HL-60/S4 treated with phorbol 12-myristate 13-acetate at 8.2 ng/mL for 4 days and 3 days (cell line): ENCODE results near the gene ICOS.
"Not testable (repeated sequence)": the region's sequence is repeated elsewhere in the genome, so short reads cannot be mapped to it uniquely, and the experiment has no call there.

Experiments used
- in situ Hi-C: fragments of 300-500 bp; cut with MboI; formaldehyde crosslinking; loops from 2 replicates; pipeline ENCODE4 v1.15.0; 2022; ENCODE audit warnings: low sequenced_read_pairs

Gene ICOS

DNA sequence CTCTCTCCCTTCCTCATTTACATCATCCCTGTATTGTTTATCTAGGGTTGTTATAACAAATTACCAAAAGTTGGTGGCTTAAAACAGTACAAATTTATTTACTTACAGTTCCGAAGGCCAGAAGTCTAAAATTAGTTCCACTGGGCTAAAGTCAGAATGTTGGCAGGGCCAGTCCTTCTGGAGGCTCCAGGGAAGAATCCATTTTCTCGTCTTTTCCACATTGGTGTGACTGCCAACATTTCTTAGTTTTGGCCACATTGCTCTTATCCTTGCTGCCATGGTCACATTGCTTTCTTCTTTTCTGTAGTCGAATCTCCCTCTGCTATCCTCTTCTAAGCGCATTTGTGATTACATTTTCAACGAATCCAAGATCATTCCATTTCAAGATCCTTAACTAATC is 34.7 kb downstream of the ICOS start:
- in situ Hi-C loops: no loop called here

DNA sequence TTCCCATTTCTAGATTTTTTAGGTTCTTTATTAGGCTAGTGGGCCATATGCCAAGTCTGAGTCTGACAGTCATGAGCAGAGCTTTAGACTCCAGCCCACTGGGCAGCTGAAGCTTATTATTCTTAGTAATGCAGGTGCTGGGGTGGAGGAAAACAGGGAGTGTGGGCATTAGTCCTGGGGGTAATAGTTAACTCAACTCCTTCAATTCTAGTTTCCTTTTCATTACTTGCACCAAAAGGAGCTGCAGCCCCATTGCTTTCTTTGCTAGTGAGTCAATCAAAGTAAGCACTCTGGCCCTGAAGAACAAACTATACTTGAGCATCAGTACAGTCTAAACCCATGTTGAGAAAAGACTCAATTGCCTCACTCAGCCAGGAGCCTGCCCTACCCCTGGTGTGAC is 35.5 kb downstream of the ICOS start:
- in situ Hi-C loops: no loop called here

DNA sequence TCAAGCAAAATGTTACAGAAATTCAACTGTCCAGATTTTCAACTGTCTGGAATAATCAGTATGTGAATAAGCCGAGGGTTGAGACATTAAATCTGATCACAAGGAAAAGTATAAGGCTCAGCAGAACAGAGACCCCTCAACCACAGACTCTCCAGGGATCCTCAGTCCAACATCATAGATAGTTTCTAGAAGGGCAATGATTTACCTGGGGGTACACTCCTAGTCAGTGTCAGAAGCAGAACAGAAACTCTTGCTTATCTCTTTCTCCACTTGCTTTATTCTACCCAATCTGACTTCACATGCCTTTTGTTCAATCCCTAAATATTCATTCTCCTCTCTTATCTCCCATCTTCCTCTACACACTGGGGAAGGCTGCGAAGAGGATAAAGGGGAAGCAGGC is 36.4 kb downstream of the ICOS start:
- in situ Hi-C loops: no loop called here

DNA sequence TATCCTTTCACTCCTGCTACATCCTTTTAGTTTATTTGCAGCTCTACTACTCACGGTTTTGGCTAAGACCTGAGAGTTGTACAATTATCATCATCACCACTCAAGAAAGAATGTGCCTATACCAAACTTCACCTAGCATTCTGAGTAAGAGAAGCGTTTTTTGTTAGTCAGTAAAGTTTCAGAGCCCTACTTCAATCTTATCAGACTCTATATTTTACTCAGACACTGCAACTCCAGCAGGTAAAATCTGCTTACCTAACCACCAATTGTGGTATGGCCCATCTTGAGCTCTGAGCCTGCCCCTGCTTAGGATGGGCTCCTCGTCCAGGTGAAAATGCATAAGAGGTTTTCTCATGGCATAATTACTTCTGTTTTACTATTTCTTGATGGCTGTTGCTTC is 37.1 kb downstream of the ICOS start:
- in situ Hi-C loops: no loop called here

DNA sequence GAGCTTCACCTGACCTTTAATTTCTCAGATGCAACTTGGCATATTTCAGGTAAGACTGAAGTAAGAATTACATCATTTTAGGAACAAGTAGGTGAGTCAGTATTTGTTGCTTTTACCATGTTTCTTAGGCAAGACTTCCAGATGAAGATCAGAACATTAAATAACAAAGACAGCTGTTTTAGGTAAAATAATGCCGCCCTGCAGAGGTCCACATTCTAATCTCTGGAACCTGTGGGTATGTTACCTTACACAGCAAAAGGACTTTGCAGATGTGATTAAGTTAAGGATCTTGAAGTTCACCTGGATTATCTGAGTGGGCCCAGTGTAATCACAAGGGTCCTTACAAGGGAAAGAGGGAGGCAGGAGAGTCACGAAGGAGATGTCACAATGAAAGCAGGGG is 39.3 kb downstream of the ICOS start:
- in situ Hi-C loops: no loop called here

DNA sequence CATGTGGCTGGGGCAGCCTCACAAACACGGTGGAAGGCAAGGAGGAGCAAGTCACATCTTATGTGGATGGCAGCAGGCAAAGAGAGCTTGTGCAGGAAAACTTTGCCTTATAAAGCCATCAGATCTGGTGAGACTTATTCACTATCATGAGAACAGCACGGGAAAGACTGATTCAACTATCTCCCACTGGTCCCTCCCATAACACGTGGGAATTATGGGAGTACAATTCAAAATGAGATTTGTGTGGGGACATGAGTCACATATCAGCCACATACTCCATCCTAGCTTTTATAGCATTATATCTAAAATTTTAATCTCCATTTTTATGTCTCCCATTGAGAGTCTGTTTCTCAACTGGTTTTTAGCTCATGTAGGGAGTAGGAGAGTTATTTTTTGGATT is 45.7 kb downstream of the ICOS start:
- in situ Hi-C loops: no loop called here

DNA sequence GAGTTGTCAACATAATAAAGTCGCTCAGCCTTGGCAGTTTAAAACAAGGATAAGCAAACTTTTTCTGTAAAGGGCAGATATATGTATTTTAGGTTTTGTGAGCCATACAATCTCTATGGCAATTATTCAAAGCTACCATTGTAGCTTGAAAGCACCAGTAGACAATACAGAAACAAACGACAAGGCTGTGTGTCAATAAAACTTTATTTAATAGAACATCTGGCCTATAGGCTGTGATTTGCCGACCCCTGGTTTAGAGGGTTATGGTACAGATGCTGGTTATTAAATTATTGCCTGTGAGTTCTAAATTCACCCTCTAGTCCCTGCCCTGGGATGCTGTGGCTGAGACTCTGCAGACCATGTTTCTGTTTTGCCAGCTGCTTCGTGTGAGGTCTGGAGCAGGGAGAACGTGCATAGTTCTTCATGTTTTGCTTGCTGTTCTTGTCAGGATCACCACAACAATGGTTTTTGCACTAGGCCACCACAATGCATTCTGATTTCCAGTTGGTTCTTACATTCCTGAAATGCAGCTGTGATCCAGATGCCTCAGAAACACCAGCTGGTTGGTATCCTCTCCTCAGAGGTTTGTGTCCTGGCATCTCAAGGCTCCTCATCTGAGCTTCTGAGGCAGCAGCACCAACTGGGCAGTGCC is 46.6 kb downstream of the ICOS start:
- in situ Hi-C loops: no loop called here

DNA sequence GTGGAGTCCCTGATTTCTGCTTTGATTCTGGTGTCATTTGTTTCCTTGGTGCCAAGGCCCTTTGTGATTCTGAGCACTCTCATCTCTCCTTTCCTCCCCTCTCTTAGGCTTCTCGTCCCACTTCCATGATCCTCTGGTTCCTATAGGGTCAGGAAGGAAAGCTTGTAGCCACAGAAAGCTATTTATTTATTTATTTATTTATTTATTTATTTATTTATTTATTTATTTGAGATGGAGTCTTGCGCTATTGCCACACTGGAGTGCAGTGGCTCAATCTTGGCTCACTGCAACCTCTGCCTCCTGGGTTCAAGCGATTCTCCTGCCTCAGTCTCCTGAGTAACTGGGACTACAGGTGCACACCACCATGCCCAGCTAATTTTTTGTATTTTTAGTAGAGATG is 49.4 kb downstream of the ICOS start:
- in situ Hi-C loops: not testable (repeated sequence)

DNA sequence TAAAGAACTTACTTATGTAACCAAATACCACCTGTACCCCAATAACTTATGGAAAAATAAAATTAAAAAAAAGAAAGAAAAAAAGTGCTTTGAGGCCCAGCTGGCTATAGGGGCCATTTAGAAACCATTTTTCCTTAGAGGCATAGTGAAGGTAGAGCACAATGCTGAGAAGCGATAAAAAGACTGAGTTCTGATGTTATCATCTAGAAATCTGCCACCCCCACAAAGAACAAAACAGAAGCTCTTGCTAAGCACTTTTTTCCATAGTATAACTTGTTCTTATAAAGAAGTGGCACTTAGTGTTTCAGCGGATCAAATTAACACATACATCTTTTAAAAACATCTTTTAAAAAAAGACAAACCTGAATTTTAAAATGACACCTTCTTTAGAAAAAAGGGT is 51.4 kb downstream of the ICOS start:
- in situ Hi-C loops: no loop called here

DNA sequence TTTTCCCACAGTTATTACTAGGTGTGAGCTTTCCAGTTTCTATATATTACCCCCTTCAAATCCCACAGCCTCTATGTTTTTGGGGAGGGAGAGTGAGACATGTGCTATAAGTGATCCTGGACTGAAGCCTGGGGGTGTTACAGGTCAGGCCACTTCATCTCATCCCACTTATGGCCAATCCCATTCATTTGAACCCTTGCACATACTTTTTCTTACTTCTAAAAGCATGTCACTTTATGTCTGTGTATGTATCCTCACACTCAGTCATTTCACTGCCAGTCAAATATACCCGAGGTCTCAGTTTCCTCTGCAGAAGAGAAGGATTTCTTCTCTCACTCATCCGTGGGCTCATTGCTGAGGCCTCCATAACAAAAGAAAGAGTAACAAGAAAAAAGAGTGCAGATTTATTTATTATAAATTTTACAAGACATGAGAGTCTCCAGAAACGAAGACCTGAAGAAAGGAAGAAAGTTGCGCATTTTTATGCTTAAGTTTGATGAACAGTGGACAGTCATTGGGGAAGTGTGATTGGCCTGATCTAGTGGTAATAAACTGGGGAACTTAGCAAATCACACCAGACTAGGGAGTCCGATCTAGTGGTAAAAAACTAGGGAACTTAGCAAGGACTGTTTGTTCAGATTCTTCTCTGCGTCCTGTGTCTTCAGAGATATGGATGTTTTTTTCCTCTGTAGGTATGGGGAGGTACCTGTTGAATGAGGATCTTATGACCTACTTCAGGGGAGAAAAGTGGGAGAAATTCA is 52.1 kb downstream of the ICOS start:
- in situ Hi-C loops: no loop called here

DNA sequence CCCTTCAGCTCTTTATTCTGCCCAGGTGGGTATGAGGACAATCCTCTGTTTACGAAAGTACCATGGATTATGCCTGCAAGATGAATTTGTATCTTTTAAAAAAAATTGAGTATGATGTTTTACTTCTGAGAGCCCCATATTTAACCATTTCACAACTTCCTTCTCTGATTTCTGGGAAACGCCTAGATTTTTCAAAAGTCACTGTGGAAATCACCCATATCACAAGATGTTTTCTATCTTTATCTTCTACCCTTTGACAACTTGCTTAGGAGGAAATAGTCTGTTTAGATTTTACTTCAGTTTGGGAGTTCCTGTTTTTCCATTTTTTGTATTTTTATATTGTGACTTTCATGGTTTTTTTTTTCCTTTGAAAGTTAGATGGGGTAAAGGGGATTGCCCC is 53.0 kb downstream of the ICOS start:
- in situ Hi-C loops: no loop called here

DNA sequence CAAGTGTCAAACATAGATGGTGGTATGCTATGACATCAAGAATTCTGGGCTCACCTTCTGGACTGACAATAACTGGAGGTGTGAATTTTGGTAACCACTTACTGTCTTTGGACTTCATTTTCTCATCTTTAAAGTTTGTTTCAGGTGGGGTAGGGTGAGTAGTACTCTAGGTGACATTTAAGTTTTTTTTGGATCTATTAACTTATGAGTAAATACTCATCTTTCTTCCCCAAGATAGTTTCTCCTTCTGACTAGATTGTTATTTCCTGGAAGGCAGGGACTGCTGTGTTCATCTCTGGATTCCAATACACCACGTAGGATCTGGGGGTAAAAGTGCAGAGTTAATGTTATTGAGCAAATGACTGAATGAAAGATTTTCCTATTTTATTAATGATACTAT is 55.9 kb downstream of the ICOS start:
- in situ Hi-C loops: no loop called here

DNA sequence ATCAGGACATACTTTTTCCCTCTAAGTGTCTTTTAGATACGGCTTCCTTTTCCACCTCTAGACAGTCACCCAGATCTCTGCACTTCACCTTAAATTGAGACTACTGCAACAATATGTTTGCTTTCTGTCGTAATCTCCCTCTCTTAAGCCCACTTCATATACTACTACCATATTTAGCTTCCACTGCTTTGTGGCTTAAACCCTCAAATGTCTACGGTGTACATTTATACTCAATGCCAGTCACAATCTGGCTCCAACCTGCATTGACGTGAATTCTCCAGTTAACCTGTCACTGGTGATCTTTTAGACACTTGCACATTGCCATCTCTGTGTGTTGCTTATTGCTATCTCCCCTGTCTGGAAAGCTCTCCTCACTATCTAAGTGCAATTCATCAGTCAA is 56.4 kb downstream of the ICOS start:
- in situ Hi-C loops: no loop called here

DNA sequence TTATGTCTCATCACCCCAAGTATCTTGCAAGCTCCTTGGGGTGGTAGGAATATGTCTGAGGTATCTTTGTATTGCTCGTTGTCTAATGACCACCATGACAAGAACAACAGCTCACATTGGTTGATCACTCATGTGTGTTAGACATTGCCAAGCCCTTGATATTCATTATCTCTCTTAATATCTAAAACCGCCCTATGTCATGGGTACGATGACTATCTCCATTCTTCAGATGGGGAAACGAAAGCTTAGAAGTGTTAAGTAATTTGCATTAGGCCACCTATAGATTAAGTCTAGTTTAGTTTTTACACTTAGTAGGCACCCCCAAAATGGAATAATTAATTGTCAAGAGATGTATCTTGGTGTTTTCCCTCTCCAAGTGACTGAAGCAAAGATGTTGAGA is 57.0 kb downstream of the ICOS start:
- in situ Hi-C loops: no loop called here

DNA sequence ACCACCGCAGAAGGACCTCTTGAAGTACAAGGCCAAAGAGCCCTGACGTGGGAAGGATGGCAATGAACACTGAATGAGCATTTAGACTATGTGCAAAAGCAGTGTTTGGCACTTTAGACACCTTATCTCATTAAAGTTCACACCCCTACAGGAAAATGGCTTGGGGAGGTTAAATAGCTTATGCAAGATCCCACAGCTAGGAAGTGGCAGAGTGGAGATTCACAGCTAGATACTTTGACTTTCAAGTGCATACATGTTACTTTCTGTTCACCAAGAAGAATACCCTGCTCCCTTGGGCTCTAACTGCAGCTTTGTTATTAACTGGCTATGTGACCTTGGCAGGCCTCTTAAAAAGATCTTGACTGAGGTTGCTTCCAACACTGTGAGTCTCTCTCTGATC is 58.2 kb downstream of the ICOS start:
- in situ Hi-C loops: no loop called here

DNA sequence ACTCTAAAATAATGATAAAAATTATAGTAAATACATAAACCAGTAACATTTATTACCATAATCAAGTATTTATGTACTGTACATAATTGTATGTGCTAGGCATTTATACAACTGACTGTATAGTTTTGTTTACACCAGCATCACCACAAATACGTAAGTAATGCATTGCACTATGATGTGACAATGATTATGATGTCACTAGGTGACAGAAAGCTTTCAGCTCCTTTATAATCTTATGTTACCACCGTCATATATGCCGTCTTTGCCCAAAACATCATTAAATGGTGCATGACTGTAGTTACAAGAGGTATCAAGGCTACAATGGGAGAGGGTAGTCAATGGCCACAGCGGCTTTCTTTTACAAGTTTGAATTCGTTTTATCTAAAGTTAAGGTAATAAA is 60.1 kb downstream of the ICOS start:
- in situ Hi-C loops: no loop called here

DNA sequence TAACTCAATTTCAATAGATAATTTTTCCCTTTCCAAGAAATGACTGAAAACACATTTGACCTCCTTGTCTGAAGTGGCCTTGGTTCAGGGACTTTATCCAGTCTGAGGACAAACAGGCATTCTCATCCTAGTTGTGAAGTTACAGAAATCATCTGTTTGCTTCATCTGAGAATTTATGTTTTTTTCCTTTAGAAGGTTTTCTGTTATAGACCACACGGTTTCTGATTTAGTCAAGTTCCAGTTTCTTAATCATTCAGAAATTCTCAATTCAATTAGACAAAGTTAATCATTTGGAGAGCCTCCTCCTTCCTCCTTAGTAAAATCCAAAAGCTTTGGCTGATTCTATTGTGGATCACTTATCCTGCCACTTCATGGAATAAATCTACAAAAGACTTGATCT is 60.9 kb downstream of the ICOS start:
- in situ Hi-C loops: no loop called here

DNA sequence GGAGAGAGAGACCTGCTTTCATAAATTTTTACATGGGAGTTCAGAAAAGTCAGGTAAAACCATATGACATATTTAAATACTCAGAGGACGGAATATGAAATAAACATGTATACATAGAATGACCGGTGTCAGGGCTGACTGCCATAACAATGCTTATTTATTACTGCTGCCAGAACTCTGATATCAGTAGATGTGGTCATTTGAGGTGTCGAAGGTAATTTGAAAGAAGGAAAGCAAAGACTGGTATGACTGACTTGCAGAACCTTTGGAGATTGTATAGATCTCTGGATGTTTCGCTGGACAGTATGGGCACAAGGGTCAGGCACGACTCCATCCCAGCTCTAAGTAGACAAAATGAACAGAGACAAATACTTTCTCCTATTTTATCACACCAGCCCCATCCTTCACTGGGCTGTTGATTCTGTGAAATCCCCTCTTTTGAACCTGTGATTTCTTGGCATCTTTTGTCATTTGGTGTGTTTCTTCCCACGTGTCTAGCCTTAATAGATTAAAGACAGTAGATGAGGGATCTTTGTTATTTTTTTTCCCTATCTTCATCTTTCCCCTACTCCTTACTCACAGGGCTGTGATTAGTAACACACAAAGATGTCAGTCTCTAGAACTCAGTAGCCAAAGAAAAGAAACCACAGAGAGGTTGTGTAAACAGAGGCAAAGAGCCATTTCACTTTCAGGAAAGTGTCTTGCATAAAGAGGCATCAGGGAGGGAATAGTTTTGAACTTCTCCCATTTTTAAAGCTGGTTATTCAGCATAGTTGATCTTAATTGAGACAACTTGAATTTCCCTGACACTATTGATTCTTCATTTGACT is 61.6 kb downstream of the ICOS start:
- in situ Hi-C loops: no loop called here

DNA sequence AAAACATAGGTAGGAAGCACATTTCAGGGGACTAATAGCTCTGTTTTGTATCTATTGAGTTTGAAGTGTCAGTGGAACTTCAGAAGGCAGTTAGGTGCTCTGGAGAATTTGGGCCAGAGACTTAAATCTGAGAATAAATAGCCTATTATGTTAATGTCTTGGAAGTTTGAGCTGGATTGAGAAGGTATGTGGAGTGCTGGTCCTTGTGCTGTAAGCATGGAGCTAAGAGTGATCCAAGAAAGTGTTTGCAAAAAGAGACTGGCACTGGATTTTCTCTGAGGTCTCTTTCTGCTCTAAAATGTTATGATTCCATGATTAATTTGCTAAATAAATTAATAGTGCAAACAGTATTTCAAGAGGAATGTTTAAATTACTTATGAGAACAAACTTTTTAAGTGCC is 63.3 kb downstream of the ICOS start:
- in situ Hi-C loops: no loop called here

DNA sequence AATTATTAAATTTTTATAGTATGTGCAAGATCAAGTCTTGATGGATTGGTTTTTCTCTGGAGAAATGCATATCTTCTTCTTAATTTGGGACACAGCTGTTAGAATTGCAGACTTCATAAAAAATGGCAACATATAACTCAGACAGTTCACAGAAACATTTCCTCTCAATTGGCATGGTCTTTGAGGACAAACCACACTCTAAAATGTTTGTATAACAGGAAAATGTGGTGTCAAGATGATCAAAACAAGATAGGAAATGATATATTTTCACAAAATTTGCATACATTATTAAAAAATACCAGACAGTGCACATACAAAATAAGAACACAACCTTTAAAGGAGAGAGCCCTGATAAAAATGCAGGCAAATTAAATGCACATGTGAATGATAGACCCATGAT is 63.9 kb downstream of the ICOS start:
- in situ Hi-C loops: no loop called here

DNA sequence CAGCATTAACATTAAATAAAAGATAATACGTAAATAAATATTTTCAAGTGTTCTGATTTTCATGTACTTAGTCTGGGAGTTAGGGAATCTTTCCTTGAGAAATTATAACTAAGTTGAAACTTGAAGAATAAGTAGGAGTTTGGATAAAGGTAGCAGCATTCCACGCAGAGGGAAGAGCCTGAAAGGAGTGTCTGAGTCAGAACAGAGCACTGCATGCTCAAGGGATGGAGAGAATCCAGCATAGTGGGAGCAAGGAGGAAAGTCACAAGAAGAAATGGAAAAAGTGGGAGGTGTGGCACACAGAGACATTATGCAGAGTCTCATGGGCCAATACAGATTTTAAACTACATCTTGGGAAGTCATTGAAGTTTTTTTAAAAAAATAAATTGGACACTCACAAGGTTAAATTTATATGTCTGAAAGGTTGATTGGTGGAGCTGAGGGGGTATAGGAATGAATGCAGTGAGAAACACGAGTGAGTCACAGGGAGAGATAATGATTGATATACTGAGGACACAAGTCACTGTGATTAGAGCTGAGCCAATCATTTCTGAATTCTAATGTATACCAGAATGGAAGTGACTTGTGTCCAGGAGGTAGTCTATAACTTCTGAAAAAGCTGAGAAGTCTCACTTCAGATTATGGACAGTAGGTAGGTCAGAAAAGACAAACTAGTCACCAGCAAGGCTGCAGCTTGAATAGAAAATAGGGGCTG is 66.9 kb downstream of the ICOS start:
- in situ Hi-C loops: no loop called here
